Parathyroid adenoma (tissue), 2 donors: ENCODE measurements around the gene OBSCN.

Experiments used
- H2AFZ ChIP-seq: fragments of 300-600 bp; sonication (generic); one replicate; pipeline ENCODE4 v1.7.0; 2017; ENCODE audit warnings: antibody characterized with exemption, mild to moderate bottlenecking
- H3K27ac ChIP-seq: fragments of 300-600 bp; sonication (generic); one replicate; pipeline ENCODE4 v1.7.0; 2017
- H3K27me3 ChIP-seq: fragments of 300-600 bp; sonication (generic); one replicate; pipeline ENCODE4 v1.7.0; 2017; ENCODE audit warnings: low read length; ENCODE audit not compliant: control insufficient read depth, insufficient read depth
- H3K36me3 ChIP-seq: fragments of 300-600 bp; sonication (generic); one replicate; pipeline ENCODE4 v1.7.0; 2017; ENCODE audit warnings: low read length; ENCODE audit not compliant: control insufficient read depth, insufficient read depth
- H3K4me1 ChIP-seq: fragments of 300-600 bp; sonication (generic); one replicate; pipeline ENCODE4 v1.7.0; 2017; ENCODE audit warnings: control low read depth
- H3K4me2 ChIP-seq: fragments of 300-600 bp; sonication (generic); one replicate; pipeline ENCODE4 v1.7.0; 2017; ENCODE audit warnings: low read length
- H3K4me3 ChIP-seq: fragments of 300-600 bp; sonication (generic); one replicate; pipeline ENCODE4 v1.7.0; 2017; ENCODE audit warnings: low read depth, low read length
- H3K79me2 ChIP-seq: fragments of 300-600 bp; sonication (generic); one replicate; pipeline ENCODE4 v1.7.0; 2017; ENCODE audit warnings: control low read depth
- H3K9ac ChIP-seq: fragments of 300-600 bp; sonication (generic); one replicate; pipeline ENCODE4 v1.7.0; 2017; ENCODE audit warnings: mild to moderate bottlenecking
- H3K9me3 ChIP-seq: fragments of 300-600 bp; sonication (generic); one replicate; pipeline ENCODE4 v1.7.0; 2017; ENCODE audit warnings: low read length; ENCODE audit not compliant: control insufficient read depth
- CTCF ChIP-seq: fragments of 300-600 bp; sonication (generic); IDR thresholded peaks from one replicate; pipeline ENCODE4 v1.7.0; 2017; ENCODE audit warnings: antibody characterized with exemption, mild to moderate bottlenecking
- donor health status: primary hyperparathyroidism.

Gene OBSCN

GRCh38 chr1:228417483-228418203, 209.8 kb downstream of the OBSCN start:
- H3K27ac ChIP-seq: no peak overlapping the region
- H3K36me3 ChIP-seq: no peaks in the 10 kb centered on the region
- H3K79me2 ChIP-seq: no peaks in the 10 kb centered on the region
- TF ChIP-seq CTCF: no peak
- no peaks in the 10 kb centered on the region for H3K4me1 ChIP-seq
- no peak overlapping the region for H2AFZ ChIP-seq
- H3K9me3 ChIP-seq: no peaks in the 10 kb centered on the region
- H3K4me3 ChIP-seq: no peak overlapping the region
- no peak overlapping the region for H3K4me2 ChIP-seq
- no peak overlapping the region for H3K9ac ChIP-seq
- H3K27me3 ChIP-seq: no peaks in the 10 kb centered on the region

- H3K4me2 ChIP-seq: no peak overlapping the region
- H3K4me1 ChIP-seq: no peaks in the 10 kb centered on the region
- TF ChIP-seq CTCF: no peak
Observed at GRCh38 chr1:228420968-228421826, 213.4 kb downstream of the OBSCN start.

GRCh38 chr1:228423404-228424053, 215.7 kb downstream of the OBSCN start:
- no peaks in the 10 kb centered on the region for H3K4me1 ChIP-seq
- TF ChIP-seq CTCF: no peak
- H3K27ac ChIP-seq: no peak overlapping the region
- H3K36me3 ChIP-seq: no peaks in the 10 kb centered on the region
- no peak overlapping the region for H3K9ac ChIP-seq
- no peaks in the 10 kb centered on the region for H3K79me2 ChIP-seq
- no peaks in the 10 kb centered on the region for H3K9me3 ChIP-seq
- no peak overlapping the region for H3K4me3 ChIP-seq
- no peak overlapping the region for H3K4me2 ChIP-seq
- H3K27me3 ChIP-seq: no peaks in the 10 kb centered on the region
- H2AFZ ChIP-seq: no peak overlapping the region

More at GRCh38 chr1:228420968-228421826, 213.4 kb downstream of the OBSCN start:
- H2AFZ ChIP-seq: no peak overlapping the region
- H3K27ac ChIP-seq: no peak overlapping the region
- no peak overlapping the region for H3K9ac ChIP-seq
- H3K36me3 ChIP-seq: no peaks in the 10 kb centered on the region
- H3K27me3 ChIP-seq: no peaks in the 10 kb centered on the region
- H3K79me2 ChIP-seq: no peaks in the 10 kb centered on the region
- no peak overlapping the region for H3K4me3 ChIP-seq
- H3K9me3 ChIP-seq: no peaks in the 10 kb centered on the region

- H2AFZ ChIP-seq: no peak overlapping the region
- no peaks in the 10 kb centered on the region for H3K79me2 ChIP-seq
- TF ChIP-seq CTCF: no peak
- no peaks in the 10 kb centered on the region for H3K9me3 ChIP-seq
- no peak overlapping the region for H3K27ac ChIP-seq
- no peak overlapping the region for H3K4me3 ChIP-seq
- no peaks in the 10 kb centered on the region for H3K36me3 ChIP-seq
- H3K4me1 ChIP-seq: no peaks in the 10 kb centered on the region
- H3K4me2 ChIP-seq: no peak overlapping the region
- H3K9ac ChIP-seq: no peak overlapping the region
- no peaks in the 10 kb centered on the region for H3K27me3 ChIP-seq
Observed at GRCh38 chr1:228424685-228425660, 217.1 kb downstream of the OBSCN start.
